Activated naive CD4-positive, alpha-beta T cell treated with anti-CD3 and anti-CD28 coated beads for 36 hours (primary cell): Measurements from ENCODE around the gene ZNF670. TPM values are rescaled to one million over a fixed set of nuclear protein-coding genes. Genes with fewer than 3 reads are reported as not detected.
"Not testable (repeated sequence)": the region's sequence is repeated elsewhere in the genome, so short reads cannot be mapped to it uniquely, and the experiment has no call there.

Experiments
- CTCF ChIA-PET: fragments of 350-600 bp; sonication (Branson Sonifier 250); formaldehyde crosslinking; loops from one replicate; lab custom pipeline; 2021; ENCODE audit warnings: antibody characterized with exemption; lab: Charles Lee
- DNase-seq: peaks from one replicate; pipeline ENCODE4 v3.0.0-alpha.2; 2020
- H3K27ac Mint-ChIP-seq: one replicate; pipeline ENCODE4 v1.8.0; 2021; ENCODE audit warnings: mild to moderate bottlenecking, mixed read lengths
- H3K27me3 Mint-ChIP-seq: one replicate; pipeline ENCODE4 v1.8.0; 2021; ENCODE audit warnings: low read depth, mixed read lengths
- H3K36me3 Mint-ChIP-seq: one replicate; pipeline ENCODE4 v1.8.0; 2021; ENCODE audit warnings: low read depth, mixed read lengths
- H3K4me1 Mint-ChIP-seq: one replicate; pipeline ENCODE4 v1.8.0; 2021; ENCODE audit warnings: low read depth, mixed read lengths
- H3K4me3 Mint-ChIP-seq: one replicate; pipeline ENCODE4 v1.8.0; 2021; ENCODE audit warnings: mild to moderate bottlenecking, moderate library complexity, mixed read lengths
- H3K9me3 Mint-ChIP-seq: one replicate; pipeline ENCODE4 v1.8.0; 2021; ENCODE audit warnings: mixed read lengths
- intact Hi-C: fragments of 100-400 bp; cut with micrococcal nuclease; formaldehyde crosslinking; loops from one replicate; pipeline ENCODE4 v1.15.1; 2023
- total RNA-seq, 2 experiments: library from RNA; stranded (reverse); gene quantifications; one replicate each; pipeline ENCODE4 v1.2.3, GENCODE V29; 2021

Gene ZNF670
- total RNA-seq, 2 experiments from 2014 or later = 4.1 to 4.3 TPM

GRCh38 chr1:247070645-247071044, 8.0 kb downstream of the ZNF670 start:
- H3K27me3 Mint-ChIP-seq = no peaks in the 10 kb centered on the region
- DNase-seq = no peak
- H3K4me1 Mint-ChIP-seq = no peaks in the 10 kb centered on the region
- CTCF ChIA-PET = no interaction called here
- no peak overlapping the region for H3K4me3 Mint-ChIP-seq
- H3K9me3 Mint-ChIP-seq = peaks cover 49% of the 10 kb centered on the region
- intact Hi-C loops = loop anchor here (10.0 kb wide), 1 partner anchor 1116 kb away; no protein-coding TSS in a partner anchor
- H3K27ac Mint-ChIP-seq = no peak overlapping the region
- H3K36me3 Mint-ChIP-seq = peaks cover 50% of the 10 kb centered on the region

GRCh38 chr1:247064304-247064703, 14.3 kb downstream of the ZNF670 start:
- CTCF ChIA-PET = interaction anchor here (0.6 kb wide), 1 partner anchor 27 kb away, joined by 5 read pairs; no protein-coding TSS in a partner anchor
- peaks cover 55% of the 10 kb centered on the region for H3K9me3 Mint-ChIP-seq

DNA sequence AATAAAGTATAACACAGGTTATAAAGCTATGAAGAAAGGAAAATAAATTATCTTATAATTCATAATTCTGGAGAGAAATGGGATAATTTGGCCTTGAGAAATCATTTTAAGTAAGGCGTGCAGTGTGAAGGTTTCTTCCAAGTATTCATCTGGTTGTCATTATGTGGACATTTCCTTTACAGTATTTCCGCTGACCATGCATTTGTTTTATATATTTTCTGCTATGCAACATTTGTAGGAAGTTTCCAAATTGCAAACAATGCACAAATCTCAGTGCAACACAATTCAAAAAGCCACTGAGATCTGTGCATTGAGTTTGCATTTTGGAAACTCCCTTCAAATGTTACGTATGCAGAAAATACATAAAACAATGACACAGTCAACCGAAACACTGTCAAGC, 17.8 kb downstream of the ZNF670 start:
- intact Hi-C loops = no loop called here
- H3K36me3 Mint-ChIP-seq = peaks cover 61% of the 10 kb centered on the region
- no peak for DNase-seq
- no peak overlapping the region for H3K27ac Mint-ChIP-seq
- no peaks in the 10 kb centered on the region for H3K27me3 Mint-ChIP-seq
- peaks cover 67% of the 10 kb centered on the region for H3K9me3 Mint-ChIP-seq
- CTCF ChIA-PET = no interaction called here
- H3K4me1 Mint-ChIP-seq = no peaks in the 10 kb centered on the region
- no peak overlapping the region for H3K4me3 Mint-ChIP-seq

More at GRCh38 chr1:247064304-247064703, 14.3 kb downstream of the ZNF670 start:
- H3K36me3 Mint-ChIP-seq = peaks cover 58% of the 10 kb centered on the region
- no peaks in the 10 kb centered on the region for H3K4me1 Mint-ChIP-seq
- no peak overlapping the region for H3K27ac Mint-ChIP-seq
- no peak for DNase-seq
- H3K4me3 Mint-ChIP-seq = no peak overlapping the region
- intact Hi-C loops = no loop called here
- H3K27me3 Mint-ChIP-seq = no peaks in the 10 kb centered on the region

DNA sequence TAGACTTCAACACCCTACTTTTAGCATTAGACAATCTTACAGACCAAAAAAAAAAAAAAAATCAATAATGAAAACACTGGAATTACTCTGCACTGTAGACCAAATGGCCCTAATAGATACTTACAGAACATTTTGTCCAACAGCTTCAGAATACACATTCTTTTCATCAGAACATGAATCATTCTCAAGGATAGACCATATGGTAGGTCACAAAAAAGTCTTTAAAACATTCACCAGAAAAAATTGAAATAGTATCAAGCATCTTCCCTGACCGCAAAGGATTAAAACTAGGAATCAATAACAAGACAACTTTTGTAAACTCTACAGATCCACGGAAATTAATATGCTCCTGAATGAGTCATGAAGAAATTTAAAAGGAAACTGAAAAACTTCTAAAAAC, 22.5 kb downstream of the ZNF670 start:
- intact Hi-C loops = no loop called here
- peaks cover 62% of the 10 kb centered on the region for H3K9me3 Mint-ChIP-seq
- H3K27ac Mint-ChIP-seq = no peak overlapping the region

DNA sequence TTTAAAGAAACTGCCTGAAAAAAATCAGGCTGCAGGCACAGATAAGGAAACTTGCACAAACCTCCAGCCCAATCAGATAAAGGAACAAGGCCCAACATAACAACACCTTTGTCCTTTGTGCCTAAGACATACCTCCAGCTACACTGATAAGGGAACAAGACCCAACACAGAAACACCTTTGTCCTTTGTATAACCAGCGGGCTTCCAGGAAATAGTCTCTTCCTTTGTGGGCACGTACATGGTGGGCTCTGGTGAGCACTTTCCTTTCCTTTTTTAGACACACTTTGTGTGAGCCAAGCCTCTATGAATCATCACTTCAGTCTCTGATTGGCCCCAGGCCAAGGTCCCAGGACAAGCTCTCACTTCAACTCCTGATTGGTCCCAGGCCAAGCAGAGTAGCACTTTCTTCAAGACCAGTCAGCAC, 23.6 kb downstream of the ZNF670 start:
- intact Hi-C loops = no loop called here
- Mint-ChIP-seq H3K27me3 (no peaks in the 10 kb centered on the region), H3K4me3 (no peak overlapping the region), H3K9me3 (peaks cover 64% of the 10 kb centered on the region), H3K36me3 (peaks cover 60% of the 10 kb centered on the region), H3K4me1 (peaks cover 6% of the 10 kb centered on the region), H3K27ac (no peak overlapping the region)
- CTCF ChIA-PET = no interaction called here
- DNase-seq = no peak

More for the DNA sequence above, 22.5 kb downstream of the ZNF670 start:
- no peak for DNase-seq
- CTCF ChIA-PET = interaction anchor here (0.7 kb wide), 1 partner anchor 185 kb away, joined by 3 read pairs; no protein-coding TSS in a partner anchor
- Mint-ChIP-seq H3K27me3 (no peaks in the 10 kb centered on the region), H3K4me3 (no peak overlapping the region), H3K36me3 (peaks cover 54% of the 10 kb centered on the region), H3K4me1 (peaks cover 6% of the 10 kb centered on the region)

DNA sequence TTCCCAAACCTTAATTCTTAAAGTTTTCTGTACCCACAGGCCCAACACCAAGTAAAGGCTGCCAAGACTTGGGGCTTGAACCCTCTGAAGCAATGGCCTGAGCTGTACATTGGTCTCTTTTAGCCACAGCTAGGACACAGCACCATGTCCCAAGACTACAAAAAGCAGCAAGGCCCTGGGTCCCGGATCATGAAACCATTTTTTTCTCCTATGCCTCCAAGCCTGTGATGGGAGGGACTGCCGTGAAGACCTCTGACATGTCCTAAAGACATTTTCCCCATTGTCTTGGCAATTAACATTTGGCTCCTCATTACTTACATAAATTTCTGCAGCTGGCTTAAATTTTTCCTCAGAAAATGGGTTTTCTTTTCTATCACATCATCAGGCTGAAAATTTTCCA, 30.9 kb downstream of the ZNF670 start:
- no peak for DNase-seq
- H3K36me3 Mint-ChIP-seq = peaks cover 72% of the 10 kb centered on the region
- peaks cover 70% of the 10 kb centered on the region for H3K9me3 Mint-ChIP-seq
- H3K27me3 Mint-ChIP-seq = no peaks in the 10 kb centered on the region
- no peak overlapping the region for H3K27ac Mint-ChIP-seq
- intact Hi-C loops = no loop called here
- CTCF ChIA-PET = no interaction called here
- no peaks in the 10 kb centered on the region for H3K4me1 Mint-ChIP-seq
- H3K4me3 Mint-ChIP-seq = no peak overlapping the region

DNA sequence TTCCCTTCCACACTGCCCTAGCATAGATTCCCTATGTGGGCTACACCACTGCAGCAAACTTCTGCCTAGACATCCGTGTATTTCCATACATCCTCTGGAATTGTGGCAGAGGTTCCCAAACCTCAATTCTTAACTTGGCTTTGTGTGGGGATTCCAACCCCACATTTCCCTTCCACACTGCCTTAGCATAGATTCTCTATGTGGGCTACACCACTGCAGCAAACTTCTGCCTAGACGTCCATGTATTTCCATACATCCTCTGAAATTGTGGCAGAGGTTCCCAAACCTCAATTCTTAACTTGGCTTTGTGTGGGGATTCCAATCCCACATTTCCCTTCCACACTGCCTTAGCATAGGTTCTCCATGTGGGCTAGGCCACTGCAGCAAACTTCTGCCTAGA, 31.4 kb downstream of the ZNF670 start:
- CTCF ChIA-PET = no interaction called here
- no peak overlapping the region for H3K4me3 Mint-ChIP-seq
- H3K4me1 Mint-ChIP-seq = no peaks in the 10 kb centered on the region
- peaks cover 71% of the 10 kb centered on the region for H3K36me3 Mint-ChIP-seq
- intact Hi-C loops = no loop called here
- peaks cover 68% of the 10 kb centered on the region for H3K9me3 Mint-ChIP-seq
- DNase-seq = no peak
- H3K27me3 Mint-ChIP-seq = no peaks in the 10 kb centered on the region
- no peak overlapping the region for H3K27ac Mint-ChIP-seq

GRCh38 chr1:247043406-247043805, 35.2 kb downstream of the ZNF670 start:
- Mint-ChIP-seq H3K27ac (no peak overlapping the region), H3K27me3 (no peaks in the 10 kb centered on the region), H3K4me1 (no peaks in the 10 kb centered on the region), H3K36me3 (peaks cover 82% of the 10 kb centered on the region), H3K9me3 (peaks cover 70% of the 10 kb centered on the region), H3K4me3 (no peak overlapping the region)
- intact Hi-C loops = no loop called here
- CTCF ChIA-PET = no interaction called here
- DNase-seq = no peak

GRCh38 chr1:247037511-247038320, 40.9 kb downstream of the ZNF670 start:
- no peaks in the 10 kb centered on the region for H3K27me3 Mint-ChIP-seq
- intact Hi-C loops = no loop called here
- no peaks in the 10 kb centered on the region for H3K4me1 Mint-ChIP-seq
- DNase-seq = no peak
- peaks cover 78% of the 10 kb centered on the region for H3K36me3 Mint-ChIP-seq
- H3K27ac Mint-ChIP-seq = no peak overlapping the region
- H3K4me3 Mint-ChIP-seq = no peak overlapping the region
- H3K9me3 Mint-ChIP-seq = peaks cover 69% of the 10 kb centered on the region
- CTCF ChIA-PET = no interaction called here

DNA sequence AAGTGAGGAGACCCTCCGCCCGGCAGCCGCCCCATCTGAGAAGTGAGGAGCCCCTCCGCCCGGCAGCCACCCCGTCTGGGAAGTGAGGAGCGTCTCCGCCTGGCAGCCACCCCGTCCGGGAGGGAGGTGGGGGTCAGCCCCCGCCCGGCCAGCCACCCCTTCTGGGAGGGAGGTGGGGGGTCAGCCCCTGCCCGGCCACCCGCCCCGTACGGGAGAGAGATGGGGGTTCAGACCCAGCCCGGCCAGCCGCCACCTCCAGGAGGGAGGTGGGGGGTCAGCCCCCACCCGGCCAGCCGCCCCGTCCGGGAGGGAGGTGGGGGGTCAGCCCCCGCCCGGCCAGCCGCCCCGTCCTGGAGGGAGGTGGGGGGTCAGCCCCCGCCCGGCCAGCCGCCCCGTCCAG, 46.3 kb downstream of the ZNF670 start:
- intact Hi-C loops, CTCF ChIA-PET, DNase-seq, H3K27ac Mint-ChIP-seq, H3K4me1 Mint-ChIP-seq, H3K4me3 Mint-ChIP-seq, H3K27me3 Mint-ChIP-seq: not testable (repeated sequence)
- Mint-ChIP-seq H3K36me3 (peaks cover 35% of the 10 kb centered on the region), H3K9me3 (peaks cover 56% of the 10 kb centered on the region)

Other genes with a start within 250 kb of the ZNF670 start
- gene AHCTF1, start 146.9 kb downstream of the ZNF670 start, total RNA-seq = 10 to 100 TPM; 32.1 to 38.8 TPM
- gene ZNF695, start 70.8 kb downstream of the ZNF670 start, total RNA-seq = under 1 TPM; 0.52 to 0.86 TPM
- gene ZNF669, start 25.5 kb upstream of the ZNF670 start, total RNA-seq = 1 to 10 TPM; 8.2 to 8.4 TPM
- gene ZNF124, start 93.2 kb upstream of the ZNF670 start, total RNA-seq = 10 to 100 TPM; 10.6 to 11.8 TPM
- not detected for gene VN1R5, start 177.3 kb upstream of the ZNF670 start, total RNA-seq